ENCODE results near the gene ZDBF2. TPM values are rescaled to one million over a fixed set of nuclear protein-coding genes. Genes with fewer than 3 reads are reported as not detected.
A peak's percentile ranks its signal among the peaks of the same experiment; 100 is the strongest.

Gene ZDBF2
- total RNA-seq, 4 donors from 2014 or later, result 1.9 to 7.1 (median 5.3) TPM

DNA sequence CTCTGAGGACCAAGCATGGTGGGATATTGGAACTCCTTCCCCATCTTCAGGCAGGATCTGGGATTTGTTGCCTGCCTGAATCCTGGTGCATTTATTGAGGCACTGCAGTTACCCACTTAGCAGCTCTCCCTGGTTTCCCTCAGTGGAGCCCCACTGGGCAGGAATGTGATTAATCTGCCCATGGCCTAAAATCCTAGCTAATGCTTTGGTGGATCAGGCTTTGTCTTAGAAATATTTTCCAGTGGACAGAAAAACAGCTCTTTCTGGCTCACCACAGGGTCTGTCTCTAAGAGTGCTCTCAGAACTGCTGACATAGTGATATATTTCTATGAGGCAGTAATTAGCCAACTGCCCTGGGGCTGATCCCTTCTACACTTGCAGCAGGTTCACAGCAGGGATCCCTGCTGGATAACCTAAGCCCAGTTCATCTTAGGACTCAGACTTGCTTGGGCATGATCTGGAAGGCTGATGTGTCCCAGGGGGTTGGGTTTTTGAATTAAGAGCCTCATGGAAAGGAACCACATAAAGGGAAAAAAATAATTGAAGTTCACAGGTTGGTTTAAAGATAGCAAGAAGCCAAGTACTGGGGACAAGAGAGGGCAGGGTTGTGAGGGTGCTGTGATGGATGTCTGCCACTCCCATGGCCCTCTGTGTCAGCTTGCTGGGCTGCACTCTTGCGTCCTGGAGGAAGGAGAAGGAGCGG is 44.3 kb upstream of the ZDBF2 start:
- Histone ChIP-seq H3K27me3 (peaks cover 0 to 2% (median 0%) of the 10 kb centered on the region in 4 donors), H3K4me3 (peak overlapping the region in 1 of 4 donors; percentile 16), H3K36me3 (no peaks in the 10 kb centered on the region), H3K27ac (peak overlapping the region; percentile 73 to 84 (median 80)), H3K9me3 (no peaks in the 10 kb centered on the region), H3K4me1 (peaks cover 0 to 35% (median 10%) of the 10 kb centered on the region in 3 donors)
- TF ChIP-seq CTCF (IDR thresholded peaks at IDR 0.05), result peak in 3 of 6 experiments; percentile 22 to 52 (median 24)
- no peak for TF ChIP-seq POLR2A (IDR thresholded peaks at IDR 0.05)
- 48 to 49% methylated on average over 2 of the region's 2 CpGs for WGBS, 2 donors
- no peak for DNase-seq
- intact Hi-C loops (cut with DNase I), result no loop called here

GRCh38 chr2:206231669-206232286 is 42.7 kb upstream of the ZDBF2 start:
- no peak overlapping the region for H3K4me3 ChIP-seq
- H3K27ac ChIP-seq, result peak overlapping the region in 2 of 4 donors; percentile 83 to 84
- WGBS, 2 donors, result 84 to 94% methylated on average over 5 to 6 of the region's 6 CpGs
- DNase-seq, result no peak
- no peaks in the 10 kb centered on the region for H3K36me3 ChIP-seq
- no peaks in the 10 kb centered on the region for H3K9me3 ChIP-seq
- H3K27me3 ChIP-seq, result peaks cover 0 to 6% (median 0%) of the 10 kb centered on the region in 4 donors
- intact Hi-C loops (cut with DNase I), result no loop called here
- peaks cover 0 to 35% (median 10%) of the 10 kb centered on the region in 3 donors for H3K4me1 ChIP-seq
- TF ChIP-seq CTCF (IDR thresholded peaks at IDR 0.05) (no peak), POLR2A (IDR thresholded peaks at IDR 0.05) (no peak)

DNA sequence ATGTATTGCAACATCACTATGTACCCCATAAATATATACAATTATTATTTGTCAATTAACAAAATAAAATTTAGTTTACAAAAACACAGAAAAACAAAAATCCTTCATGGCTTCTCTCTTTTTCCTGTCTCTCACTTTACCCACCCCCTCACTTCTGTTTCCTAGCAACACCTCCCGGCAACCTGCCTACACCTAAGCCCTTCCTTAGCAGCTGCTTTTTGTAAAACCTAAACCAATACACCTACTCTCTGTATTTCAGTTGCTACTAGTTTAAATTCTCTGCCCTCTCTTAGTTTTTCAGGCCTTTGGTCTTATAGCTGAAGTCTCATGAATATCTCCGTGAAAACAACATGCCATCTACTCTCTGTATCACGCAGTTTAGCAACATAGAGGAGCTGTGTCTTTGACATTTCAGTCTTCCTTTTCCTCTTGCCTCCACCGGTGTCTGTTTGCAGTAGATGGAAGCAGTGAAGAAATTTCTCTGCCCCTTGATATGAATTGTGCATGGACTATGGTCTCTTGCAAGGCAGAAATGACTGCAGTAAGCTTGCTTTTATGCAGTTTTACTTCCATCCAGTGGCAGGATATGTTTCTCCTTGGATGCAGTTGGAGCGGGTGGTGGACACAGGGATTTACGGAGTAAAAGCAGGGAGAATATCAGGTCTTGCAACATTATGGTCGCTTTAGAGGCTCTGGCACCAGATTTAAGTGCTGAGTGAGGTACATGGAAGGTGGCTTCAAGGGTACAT is 42.0 kb upstream of the ZDBF2 start:
- DNase-seq, result no peak
- Histone ChIP-seq H3K4me1 (peaks cover 0 to 35% (median 10%) of the 10 kb centered on the region in 3 donors), H3K9me3 (no peaks in the 10 kb centered on the region), H3K36me3 (no peaks in the 10 kb centered on the region), H3K27ac (no peak overlapping the region), H3K4me3 (no peak overlapping the region), H3K27me3 (peaks cover 0 to 6% (median 0%) of the 10 kb centered on the region in 4 donors)
- intact Hi-C loops (cut with DNase I), result no loop called here
- TF ChIP-seq POLR2A (IDR thresholded peaks at IDR 0.05) (no peak), CTCF (IDR thresholded peaks at IDR 0.05) (no peak)
- 52 to 59% methylated on average over 7 of the region's 7 CpGs for WGBS, 2 donors

DNA sequence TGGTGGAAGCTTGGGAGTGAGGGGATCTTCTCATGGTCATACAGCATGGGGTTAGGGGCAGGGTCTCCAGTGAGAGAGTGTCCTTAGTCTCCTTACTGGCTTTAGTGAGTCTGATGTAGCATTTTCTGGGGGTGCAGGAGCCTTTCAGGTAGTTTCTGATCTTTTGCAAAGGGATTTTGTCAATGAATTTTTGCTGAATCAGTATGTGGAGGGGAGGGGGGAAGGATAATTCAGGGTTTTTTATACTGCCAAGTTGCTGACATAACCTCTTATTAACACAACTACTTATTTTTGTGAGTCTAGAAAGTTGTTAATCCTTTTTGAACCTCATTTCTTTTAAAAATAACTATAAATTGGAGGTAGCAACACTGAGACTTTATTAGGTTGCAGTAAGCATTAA is 35.3 kb upstream of the ZDBF2 start:
- Histone ChIP-seq H3K9me3 (no peaks in the 10 kb centered on the region), H3K4me3 (no peak overlapping the region), H3K27ac (no peak overlapping the region), H3K36me3 (no peaks in the 10 kb centered on the region), H3K27me3 (peaks cover 0 to 6% (median 0%) of the 10 kb centered on the region in 4 donors), H3K4me1 (no peaks in the 10 kb centered on the region)
- intact Hi-C loops (cut with DNase I), result no loop called here
- no peak for DNase-seq
- TF ChIP-seq CTCF (IDR thresholded peaks at IDR 0.05), result no peak
- TF ChIP-seq POLR2A (IDR thresholded peaks at IDR 0.05), result no peak

DNA sequence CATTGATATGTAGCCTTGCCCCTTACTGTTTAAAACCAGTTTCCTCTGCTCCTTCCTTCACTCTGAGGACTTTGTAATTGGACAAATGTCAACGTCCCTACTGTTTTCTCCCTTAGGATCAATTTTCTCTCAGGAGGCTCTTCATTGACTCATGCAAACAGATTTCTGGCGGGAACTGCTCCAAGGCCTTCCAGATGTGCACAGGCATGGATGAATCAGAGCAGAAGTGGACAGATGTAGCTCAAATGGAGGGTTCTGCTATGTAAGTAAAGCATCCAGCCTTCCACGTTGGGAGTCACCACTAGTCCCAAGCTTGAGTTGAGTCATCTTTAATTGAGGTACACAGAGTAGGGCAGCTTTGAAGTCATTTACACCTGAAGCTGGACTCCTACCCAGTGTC is 34.1 kb upstream of the ZDBF2 start:
- no peak for TF ChIP-seq POLR2A (IDR thresholded peaks at IDR 0.05)
- TF ChIP-seq CTCF (IDR thresholded peaks at IDR 0.05), result no peak
- DNase-seq, result no peak
- Histone ChIP-seq H3K36me3 (no peaks in the 10 kb centered on the region), H3K27me3 (peaks cover 0 to 3% (median 0%) of the 10 kb centered on the region in 4 donors), H3K9me3 (no peaks in the 10 kb centered on the region), H3K27ac (no peak overlapping the region), H3K4me1 (no peaks in the 10 kb centered on the region), H3K4me3 (no peak overlapping the region)
- 15 to 40% methylated on average over 2 to 3 of the region's 3 CpGs for WGBS, 2 donors
- intact Hi-C loops (cut with DNase I), result no loop called here
